HG03135 (cell line): ENCODE data around the gene CCDC15.

Experiments used
- ATAC-seq: cut with Tn5 transposase; IDR thresholded peaks from one replicate; pipeline ENCODE4 v1.9.1; 2021; ENCODE audit warnings: mild to moderate bottlenecking, moderate library complexity; ENCODE audit not compliant: unreplicated experiment

The CCDC15 gene

DNA sequence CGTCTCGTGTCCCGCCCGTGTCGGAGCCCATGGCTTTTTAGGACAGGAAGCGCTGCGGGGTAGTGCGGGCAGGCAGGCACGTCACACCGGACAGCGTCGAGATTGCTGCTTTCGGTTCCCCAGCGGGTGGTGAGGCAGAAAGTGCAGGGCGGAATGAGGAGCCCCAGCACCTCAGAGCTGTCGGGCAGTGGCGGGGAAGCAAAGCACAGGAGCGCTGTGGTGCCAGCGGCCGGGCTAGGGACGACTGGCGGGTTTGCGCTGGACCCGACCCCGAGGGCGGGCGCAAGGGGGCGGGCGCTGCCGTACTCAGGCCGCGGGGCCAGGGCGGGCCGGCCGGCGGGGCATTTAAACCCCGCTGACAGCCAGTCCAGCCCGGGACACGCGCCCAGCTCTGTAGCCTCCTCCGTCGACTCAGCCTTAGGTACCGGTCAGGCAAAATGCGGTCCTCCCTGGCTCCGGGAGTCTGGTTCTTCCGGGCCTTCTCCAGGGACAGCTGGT, 109.0 kb downstream of the CCDC15 start, which contains the start of gene SLC37A2:
SLC37A2 (plus strand) TSS at position 375 of the 498 bp plus-strand sequence; CDS start at position 438, 63 bp downstream.
- peak; percentile 88 for ATAC-seq

DNA sequence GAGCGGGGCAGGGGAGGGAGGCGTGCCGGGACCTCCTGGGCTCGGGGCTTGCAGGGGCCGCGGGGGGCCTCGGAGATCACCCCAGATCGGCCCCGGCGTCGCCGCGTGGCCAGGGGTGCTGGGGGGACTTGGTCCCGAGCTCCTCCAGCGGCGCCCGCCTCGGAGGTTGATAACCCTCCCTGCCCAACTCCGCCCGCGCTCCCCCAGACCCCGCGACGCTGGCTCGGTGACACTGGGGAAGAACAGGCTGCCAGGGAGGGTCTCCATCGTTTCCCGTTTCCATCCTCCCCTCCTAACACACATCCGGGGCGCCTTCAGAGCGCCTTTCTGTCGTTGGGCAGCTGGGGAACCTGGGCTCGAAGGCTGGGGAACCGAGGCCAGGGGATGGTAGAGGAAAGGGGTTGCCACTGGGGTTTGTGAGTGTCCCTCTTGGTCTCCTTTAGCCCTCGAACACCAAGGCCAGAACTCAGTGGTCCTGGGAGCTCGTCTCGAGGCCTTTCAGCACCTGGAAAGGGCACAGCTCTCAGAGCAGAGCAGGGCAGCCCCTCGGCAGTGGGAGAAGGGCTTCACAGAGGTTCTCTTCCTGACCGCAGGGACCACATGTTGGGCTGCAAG, 109.5 kb downstream of the CCDC15 start:
- peak; percentile 21 for ATAC-seq

DNA sequence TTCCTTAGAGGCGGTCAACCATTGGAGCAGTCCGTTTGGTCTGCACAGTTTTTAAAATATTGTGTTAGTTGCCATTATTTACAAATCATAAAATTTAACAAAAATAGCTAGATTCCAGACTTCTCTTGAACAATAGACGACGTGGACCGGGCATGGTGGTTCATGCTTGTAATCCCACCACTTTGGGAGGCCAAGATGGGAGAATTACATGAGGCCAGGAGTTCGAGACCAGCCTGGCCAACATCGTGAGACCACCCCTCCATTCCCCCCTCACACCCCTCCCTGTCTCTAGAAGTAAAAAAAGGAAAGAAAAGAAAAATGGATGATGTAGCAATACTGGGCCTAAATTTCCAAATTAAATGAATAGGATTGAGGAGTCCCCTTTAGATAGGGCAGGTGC, 110.1 kb downstream of the CCDC15 start:
- ATAC-seq: no peak

DNA sequence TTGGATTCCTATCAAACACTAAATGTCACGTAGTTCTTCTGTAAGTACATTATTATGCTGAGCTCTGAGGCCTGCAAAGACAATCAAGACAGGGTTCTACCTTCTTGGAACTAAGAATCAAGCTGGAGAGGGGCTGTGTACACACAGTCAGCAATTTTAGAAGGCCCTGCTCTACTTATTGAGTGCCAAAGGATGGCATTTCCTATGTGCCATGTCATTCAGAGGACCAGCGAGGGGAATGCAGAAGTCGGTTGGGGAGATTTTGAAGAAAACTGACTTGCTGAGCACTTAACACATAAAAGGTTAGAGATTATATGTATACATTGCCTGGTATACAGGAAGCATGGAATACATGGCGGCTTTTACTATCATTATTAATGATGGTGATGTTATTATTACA, 114.4 kb downstream of the CCDC15 start:
- ATAC-seq: no peak

DNA sequence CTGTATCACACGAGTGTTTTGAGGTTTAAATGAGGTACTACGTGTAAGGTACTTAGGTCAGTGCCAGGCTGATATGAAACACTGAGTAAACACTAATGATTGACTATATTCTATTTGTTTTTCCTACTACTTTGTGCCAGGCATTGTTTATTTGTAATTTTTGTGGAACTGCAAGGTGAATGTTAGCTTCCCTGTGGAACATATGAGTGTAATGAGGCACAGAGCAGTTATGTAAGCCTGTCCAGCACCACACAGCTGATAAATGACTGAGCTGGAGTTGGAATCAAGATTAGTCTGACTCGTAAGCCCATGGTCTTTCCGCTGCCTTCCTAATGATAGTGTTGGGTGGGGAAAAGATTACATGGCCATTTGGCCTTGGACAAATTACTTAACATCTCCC, 115.0 kb downstream of the CCDC15 start:
- no peak for ATAC-seq

DNA sequence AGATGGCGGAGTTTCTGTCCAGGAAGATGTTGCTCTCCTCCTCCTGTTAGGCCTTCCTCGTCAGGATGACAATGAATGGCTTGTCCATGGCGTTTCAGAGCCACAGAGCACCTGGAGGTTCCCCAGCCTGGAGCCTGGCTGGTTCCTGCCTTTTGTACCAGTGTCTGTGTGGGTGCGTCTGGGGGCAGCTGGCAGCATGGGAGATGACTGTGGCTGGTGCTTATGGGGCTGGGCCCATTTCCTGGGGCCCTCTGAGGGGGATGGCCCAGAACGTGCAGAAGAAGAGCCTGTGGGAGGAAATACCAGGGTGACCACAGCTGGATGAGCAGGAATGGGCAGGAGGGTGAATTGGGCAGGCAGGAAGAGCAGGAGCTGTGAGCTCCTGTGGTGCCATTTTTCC, 115.8 kb downstream of the CCDC15 start:
- no peak for ATAC-seq

DNA sequence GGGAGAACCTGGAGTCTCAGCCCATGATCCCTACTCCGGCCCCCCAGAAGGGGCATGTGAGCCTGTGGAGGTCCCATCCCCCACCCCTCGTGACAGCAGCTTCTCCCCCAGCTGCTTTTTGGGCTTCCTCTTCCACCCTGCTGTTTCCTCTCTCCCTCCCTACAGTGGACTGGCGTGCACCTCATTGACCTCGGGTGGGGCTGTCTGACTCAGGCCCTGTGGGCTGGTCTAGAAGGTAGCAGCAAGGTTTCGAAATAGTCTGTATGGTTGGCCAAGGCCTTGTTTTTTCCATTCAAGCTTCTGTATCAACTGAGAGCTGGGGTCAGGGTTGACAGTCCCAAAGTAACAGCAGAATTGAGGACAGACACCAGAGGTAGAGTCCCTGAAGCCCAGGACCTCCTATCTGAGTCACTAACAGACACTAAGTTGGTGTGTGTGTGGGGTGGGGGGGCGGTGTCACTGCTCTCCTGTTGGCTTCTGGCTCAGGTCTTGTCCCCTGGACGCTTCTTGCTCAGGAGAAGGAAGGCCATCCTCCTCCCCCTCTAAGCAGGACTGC, 116.8 kb downstream of the CCDC15 start:
- ATAC-seq: peak; percentile 74

DNA sequence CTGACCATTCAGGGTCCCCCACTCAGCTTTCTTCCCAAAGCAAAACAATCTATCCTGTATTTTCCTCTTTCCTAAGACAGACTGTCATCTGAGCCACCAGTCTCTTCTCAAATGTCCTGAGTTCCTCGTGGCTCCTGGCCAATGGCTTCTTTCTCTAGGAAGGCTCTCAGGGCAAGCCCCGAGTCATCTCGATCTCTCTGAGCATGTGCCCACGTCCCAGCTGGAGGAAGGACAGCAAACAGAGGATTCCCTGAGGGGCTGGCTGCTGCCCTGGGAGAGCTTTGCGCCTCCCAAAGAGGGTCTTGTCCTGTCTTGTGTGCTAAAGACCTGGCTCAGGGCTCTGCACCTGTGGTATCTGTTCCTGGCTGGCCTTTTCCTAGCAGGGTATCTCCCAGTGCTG, 117.4 kb downstream of the CCDC15 start:
- ATAC-seq: no peak

DNA sequence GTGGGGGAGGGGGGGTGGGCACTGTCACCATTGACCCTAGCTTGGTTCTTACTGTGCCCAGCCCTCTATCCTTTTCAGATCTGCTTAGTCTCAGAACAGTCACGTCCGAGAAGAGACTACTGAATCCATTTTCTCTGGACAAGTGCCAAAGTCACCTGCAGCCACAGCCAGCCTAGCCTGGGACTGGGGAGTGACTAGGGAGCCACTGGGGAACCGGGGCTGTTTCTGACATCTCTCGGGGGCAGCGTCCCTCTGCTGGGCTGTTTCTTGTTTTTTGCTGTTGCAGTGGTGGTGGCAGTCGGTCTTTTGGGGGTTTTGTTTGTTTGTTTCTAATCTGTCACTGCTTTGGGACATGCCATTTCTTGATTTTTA, 117.8 kb downstream of the CCDC15 start:
- no peak for ATAC-seq

DNA sequence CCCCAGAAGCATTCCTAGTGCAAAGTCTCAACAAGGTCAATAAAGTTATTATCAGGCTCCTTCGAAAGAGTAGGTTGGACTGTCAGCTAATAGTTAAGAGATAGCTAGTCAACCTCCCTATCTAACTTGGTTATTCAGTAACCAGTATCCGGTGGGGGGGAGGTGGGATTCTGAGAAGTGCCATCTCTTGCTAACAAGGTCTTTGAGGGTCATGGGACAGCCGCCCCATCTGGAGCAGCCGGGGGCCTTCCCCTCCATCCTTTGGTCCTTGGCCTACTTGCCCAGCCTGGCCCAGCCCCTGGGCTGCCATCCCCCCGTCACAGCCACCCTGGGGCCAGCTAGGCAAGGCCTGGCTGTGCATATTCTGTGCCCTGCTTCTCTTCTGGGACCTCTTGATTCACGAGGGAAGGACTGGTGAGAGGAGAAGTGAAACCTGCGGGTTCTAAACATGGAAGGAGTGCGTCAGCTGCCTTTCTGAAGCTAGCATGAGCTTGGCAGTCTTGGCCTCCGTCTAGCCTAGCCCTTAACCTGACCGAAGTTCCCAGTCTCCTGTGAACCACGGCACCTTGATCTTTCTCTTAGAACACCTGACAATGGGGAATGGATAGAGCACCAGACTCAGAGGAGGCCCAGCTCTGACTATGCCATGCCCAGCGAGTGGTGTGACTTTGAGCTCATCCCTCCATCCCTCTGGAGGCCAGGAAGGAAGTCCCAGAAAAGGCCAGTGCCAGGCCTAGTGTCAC, 118.4 kb downstream of the CCDC15 start:
- peak; percentile 77 for ATAC-seq

DNA sequence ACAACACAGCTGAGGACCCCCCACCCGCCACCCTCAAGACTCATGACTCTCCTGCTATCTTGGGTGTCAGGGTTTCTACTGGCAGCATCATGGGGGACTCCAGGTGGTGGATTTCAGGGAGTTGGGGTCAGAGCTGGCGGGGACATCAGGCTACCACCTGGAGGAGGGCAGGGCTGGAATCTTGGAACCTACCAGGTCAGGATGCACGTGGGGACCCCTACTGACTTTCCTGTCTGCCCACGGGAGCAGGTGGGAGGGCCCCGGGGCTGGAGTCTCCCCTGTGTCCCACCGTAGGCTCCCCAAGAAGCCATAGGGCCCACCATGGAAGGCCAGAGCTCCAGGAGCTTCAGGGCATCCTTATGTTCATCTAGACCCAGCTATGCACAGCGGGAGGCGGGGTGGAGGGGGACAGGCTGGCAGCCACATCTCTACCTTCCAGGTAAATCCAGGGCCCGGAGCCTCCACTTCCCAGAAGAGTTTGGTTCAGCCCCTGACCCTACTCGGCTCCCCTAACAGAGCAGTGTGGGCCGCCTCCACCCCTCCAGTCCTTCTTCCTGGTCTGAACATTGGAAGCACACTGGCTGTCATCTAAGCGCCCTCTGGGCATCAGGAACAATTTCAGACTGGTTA, 119.1 kb downstream of the CCDC15 start:
- ATAC-seq: no peak

DNA sequence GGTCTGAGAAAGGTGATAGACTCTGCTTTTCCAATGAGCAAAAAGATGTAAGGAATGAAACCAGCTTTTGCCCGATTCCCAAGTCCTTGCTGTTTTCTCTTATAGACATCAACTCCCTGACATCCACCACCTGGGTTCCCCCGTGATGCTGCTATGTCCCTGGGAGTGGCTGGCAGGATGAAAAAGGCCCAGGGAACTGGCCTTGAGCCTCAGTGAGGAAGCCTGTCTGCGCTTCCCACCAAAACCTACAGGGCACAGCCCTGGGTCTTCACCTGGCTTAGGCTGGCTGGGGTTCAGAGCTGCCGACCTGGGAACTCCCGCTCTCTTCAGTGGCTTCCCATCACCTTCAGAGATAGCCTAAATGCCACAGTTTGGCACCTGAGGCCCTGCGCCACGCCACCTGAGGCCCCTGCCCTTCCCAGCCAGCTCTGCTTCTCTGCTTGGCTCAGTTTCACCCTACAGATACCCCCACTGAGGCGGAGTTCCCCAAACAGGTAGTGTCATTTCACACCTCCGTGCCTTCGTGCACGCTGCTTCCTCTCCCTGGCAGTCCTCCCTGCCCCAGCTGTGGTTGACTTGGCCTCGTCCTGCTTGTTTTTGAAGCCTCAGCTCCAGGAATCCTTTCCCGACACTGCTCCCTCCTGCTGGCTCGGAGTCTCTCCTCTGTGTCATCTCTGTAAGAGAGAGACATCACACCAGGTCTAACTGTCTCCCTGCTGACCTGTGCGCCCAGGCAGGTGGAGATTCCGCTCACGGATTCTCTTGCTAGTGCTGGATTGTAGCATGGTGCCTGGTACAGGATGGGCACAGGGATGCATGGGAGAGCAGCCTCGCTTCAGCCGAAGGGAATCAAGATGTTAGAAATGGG, 119.8 kb downstream of the CCDC15 start:
- no peak for ATAC-seq

DNA sequence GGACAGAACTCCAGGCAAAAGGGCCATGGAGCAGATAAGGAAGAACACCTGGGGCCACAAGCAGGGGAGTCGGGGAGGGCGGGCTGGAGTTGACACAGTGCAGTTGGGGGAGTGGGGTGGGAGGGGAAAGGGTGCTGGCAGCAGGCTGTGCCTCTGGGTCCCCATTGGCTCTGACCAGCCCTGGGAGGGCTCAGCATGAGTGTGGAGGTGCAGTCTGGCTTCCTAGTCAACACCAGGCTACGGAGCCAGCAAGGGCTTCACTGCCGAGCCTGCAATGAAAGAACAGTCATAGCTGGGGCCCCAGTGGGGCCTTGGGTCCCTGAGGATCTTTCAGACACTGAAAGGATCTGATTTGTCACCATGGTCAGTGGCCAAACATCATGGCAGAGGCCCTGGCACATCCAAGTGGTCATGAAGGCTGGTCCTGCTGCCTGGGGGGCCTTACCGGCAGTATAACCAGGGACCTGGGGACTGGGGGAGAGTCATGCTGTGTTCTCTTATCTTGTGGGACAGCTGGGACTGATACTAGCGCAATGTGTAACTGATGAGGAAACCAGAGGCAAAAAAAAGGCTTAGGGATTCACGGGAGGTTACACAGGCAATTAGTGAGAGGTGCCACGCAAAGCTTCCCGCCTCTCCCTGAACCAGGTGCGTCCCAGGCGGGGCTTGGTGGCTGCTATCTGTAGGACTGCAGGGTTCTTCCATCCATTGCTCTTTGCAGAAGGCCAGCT, 120.7 kb downstream of the CCDC15 start:
- ATAC-seq: no peak

DNA sequence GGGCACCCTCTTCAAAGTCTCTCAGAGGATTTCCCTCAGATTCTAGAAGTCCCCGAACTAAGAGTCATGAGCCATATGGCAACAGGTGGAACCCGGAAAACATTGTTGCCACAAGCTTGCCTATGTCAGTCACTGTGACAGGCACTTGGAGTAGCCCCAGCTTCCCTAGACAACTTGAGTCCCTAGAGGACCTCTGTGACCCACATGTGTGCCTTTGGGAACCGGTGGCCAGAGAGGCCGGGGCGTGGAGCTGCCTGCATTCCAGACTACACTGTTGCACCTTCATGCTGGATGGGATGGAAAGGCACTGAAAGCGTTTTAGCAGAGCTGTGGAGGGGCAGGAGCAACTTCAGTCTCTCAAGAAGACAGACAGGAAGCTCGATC, 121.2 kb downstream of the CCDC15 start:
- no peak for ATAC-seq

DNA sequence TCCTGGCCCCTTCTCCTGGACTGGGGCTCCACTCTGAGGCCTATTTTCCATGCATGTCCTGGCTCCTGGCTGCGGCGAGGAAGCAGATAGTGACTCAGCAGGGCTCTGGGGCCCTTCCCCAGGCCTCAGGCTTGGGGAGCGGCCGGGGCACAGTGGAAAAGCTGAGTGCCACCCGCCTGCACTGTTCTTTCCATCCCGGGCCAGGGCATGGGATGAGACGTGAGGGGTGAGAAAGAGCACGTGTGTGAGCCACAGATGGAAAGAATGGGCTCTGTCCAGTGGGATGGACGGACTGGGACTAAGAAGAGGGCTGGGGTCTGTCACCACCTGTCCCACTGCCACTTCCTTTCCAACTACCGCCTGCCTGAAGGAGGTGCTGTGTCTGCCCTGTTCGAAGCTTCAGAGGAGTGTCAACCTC, 121.9 kb downstream of the CCDC15 start:
- ATAC-seq: no peak

DNA sequence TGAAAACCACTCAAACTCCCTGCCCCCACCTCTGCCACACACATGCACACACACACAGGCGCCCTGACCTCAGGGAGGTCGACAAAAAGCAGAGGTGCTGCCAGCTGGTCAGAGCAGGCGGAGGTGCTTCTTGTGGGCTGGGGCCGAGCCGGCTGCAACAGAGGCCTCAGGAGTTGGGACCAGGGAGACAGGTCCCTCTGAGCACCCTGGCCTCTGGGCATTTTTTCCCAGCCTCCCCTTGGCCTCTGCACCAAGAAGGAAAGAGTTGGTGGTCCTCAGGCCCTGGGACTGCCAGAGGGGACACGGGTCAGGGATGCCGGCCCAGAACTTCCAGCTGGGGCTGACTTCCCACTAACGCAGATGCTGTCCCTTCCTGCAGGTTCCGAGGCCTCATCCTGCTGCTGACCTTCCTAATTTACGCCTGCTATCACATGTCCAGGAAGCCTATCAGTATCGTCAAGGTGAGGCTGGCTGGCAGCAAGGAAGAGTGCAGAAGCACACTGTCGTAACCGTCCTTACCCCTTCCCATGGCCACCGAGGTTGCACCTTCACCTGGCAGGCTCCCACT, 122.5 kb downstream of the CCDC15 start:
- ATAC-seq: no peak

DNA sequence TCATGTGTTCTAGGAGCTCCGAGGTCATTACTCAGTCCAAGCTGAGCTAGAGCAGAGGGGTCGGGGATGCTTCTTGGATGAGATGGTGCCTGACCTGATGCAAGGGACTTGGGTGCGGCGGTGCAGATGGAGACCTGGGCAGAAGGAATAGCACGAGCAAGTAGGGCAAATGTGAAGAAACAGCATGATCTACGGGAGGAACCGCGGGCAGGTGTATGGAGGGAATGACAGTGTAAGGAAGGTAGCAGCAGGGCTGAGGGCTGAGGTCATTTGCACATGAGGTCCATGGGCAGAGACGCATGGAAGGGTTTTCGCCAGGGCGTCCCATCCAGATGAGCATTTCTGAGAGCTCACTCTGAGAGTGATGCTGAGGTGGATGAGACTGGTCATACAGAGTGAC, 124.0 kb downstream of the CCDC15 start:
- no peak for ATAC-seq

DNA sequence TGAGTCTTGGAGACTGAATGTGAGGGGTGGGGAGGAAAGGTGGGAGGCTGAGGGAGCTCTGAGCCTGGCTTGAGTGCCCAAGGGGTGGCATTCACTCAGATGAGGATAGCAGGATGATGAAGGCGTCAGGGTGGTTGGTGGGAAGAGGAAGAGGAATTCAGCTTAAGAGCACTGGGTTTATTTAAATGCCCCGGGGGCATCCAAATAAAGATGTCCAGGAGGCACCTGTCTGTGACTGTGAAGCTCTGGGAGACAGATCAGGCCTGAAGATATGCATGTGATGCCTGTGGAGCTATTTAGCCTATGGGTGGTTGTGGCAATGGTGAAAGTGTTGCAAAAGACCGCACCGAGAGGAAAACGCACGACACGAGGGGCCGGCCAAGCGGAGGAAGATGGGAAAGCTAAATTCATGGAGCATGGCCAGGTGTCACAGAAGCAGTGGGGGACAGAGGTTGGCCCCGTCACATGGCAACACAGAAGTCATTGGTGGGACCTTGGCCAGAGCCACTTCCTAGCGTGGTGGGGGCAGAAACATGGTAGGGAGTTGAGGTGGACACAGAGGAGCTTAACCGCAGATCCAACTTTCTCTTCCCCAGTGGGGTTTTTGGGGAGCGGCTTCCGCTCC, 124.6 kb downstream of the CCDC15 start:
- no peak for ATAC-seq

DNA sequence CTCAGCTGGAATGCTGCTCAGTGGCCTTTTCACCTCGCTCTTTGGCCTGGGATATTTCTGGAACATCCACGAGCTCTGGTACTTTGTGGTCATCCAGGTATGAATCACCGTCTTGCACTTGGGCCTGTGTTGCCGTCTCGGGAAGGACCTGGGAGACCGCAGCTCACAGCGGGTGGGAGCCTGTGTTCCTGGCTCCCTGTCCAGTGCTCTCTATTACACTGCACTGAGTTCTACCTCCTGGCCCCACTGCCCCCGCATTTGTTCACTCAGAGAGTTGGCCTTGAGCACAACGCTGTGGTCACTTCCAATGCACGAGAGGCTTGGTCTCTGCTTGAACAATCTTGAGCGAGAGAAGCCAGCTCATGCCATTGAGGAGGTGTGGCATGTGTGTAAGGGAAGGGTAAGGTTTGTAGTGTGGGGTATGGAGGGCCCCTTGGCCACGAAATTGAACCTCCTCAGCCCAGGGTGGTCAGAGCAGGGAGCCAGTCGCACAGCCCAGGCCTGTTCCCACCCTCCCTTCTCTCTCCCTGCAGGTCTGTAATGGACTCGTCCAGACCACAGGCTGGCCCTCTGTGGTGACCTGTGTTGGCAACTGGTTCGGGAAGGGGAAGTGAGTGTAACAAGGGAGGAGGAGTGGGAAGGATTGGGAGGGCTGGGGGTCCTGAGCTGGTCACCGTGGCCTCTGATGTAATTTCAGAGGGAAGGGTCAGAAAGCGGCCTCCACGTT, 125.3 kb downstream of the CCDC15 start:
- no peak for ATAC-seq
